ENCODE results near the gene STK39.

The STK39 gene

GRCh38 chr2:168207851-168208250, 39.5 kb downstream of the STK39 start:
- DNase-seq: no peak

GRCh38 chr2:168203762-168204693, 43.4 kb downstream of the STK39 start:
- DNase-seq: no peak

GRCh38 chr2:168201584-168202116, 45.7 kb downstream of the STK39 start:
- no peak for DNase-seq

DNA sequence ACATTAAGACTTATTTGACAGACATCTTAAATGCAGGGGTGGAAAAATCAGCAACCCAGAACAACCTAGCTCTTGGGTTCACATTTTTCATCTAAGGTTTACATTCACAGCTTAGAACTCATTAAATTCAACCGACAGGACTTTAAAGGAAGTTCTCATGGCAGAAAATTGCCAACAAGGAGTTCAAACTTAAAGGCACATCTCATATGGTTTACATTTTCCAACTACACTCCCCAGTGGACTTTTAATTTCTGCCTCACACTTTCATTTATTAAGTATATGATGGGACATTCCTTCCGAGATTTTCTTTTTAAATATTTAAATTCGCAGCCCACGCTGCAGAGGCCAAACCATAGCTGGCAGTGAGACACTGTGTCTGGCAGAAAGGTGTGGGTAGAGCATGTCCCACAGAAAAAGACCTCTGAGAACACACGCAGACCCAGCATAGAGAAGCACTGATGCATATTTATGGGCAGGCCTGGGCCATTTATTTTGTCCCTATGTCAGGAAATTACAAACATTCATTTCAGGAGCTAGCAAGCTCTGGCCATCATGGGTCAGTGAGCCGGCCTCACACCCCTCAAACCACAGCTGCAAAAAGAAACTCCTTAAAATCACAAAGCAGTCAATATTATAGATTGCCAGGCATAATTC, 46.3 kb downstream of the STK39 start:
- no peak for DNase-seq

DNA sequence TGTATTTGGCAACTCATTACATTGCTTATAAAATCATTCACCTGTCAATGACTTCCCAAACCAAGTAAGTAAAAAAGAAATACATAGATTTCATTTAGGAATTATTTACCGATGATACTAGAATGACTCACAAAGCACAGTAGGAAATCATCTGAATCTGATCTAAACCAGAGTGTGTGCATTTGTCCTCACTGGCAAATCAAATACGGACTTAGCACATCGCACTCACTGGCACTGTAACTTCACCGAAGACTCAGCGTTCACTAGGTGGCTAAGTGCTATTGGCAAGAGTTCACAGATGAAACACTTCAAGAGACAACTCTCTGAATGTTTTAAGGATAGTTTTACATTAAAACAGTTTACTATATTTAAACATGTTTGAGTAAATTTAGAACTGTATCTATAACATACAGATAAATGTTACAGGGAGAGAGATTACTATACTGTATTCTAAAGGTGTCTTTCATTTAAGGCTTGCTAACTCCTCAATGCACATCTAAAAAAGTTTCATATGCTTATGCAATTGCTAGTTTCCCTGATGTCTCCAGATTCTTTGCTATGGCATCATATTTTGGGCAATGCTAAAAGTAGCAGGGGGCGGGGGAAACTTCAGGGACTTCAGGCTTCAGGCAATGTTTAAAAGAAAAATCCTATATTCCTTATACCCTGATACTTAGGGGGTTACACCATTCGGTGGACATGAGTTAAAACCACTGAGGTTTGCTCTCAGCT, 48.8 kb downstream of the STK39 start:
- DNase-seq: no peak

- DNase-seq: no peak
Observed at GRCh38 chr2:168196764-168197180, 50.6 kb downstream of the STK39 start.

GRCh38 chr2:168194784-168195522, 52.4 kb downstream of the STK39 start:
- DNase-seq: peak; percentile 24

GRCh38 chr2:168192839-168193616, 54.4 kb downstream of the STK39 start:
- DNase-seq: peak; percentile 73

DNA sequence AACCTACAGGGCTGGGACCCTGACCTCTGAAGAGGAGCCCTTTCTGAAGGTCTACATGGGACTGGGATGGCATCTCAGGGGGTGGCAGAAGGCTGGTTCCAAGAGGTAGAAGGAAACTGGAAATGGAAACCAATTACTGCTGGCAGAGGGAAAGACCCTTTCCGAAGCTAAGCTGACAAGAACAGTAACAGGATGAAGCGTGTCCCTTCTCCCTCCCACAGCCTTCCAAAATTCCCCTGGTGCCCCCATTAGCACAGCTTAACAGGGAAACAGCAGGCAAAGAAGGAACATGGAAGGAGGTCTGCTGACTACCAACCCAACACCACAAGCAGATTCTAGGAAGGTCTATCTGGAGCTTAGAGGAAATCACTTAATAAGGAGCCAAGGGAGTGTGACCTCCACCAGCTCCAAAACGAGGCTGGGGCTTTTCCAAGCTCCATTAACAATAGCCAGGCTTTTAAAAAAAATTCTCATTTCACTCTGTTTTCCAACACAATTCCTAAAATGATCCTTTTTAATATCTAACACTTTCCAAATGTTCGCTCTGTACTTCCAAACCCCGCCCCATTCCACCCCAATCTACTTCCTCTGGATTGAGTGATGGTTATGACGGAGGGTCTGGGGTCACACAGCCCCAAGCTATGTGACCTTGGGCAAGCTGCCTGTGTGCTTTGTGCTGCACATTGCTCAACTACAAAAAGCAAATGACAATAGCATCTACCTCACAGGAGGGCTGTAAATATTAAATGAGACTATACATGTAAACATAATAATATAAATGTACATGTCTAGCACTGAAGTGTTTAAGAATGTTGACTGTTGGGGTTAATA, 55.2 kb downstream of the STK39 start:
- no peak for DNase-seq

GRCh38 chr2:168190590-168191336, 56.6 kb downstream of the STK39 start:
- DNase-seq: no peak

GRCh38 chr2:168189835-168190569, 57.4 kb downstream of the STK39 start:
- no peak for DNase-seq

DNA sequence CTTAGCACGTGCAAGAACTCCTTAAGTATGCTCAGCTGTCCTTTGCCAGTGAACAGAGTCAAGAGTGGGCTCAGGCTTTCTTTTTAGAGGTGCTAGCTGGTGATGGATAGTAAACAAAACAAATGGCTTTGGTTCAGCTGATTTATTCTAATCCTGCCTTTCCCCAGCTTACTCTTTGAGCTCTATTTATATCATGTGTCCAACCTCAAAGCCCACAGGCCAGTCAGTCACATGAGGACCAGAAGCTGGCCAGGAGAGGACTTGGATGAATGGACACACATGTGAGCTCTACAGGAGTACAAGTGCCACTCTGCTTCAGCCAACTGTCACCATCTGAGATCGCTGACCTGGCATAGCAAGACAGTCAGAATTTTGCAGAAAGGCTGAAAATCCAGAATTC, 59.4 kb downstream of the STK39 start:
- no peak for DNase-seq

DNA sequence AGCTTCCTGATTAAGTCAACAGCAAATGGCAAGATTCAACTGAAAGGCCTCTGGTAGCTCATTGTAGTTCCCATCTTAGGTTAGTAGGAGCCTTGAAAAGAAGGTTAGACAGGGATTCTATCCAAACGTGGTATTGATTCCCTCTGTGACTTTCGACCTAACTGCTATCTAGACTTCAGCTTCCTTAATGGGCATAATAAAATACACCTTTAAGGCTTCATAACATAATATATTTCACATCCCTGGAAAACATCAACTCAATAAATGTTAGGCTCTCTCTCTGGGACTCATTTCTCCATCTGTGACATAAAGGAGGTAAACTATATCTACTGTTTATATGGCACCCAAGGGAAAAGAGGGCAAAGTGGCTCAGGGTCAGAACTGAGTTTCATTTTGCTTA, 60.9 kb downstream of the STK39 start:
- DNase-seq: no peak

DNA sequence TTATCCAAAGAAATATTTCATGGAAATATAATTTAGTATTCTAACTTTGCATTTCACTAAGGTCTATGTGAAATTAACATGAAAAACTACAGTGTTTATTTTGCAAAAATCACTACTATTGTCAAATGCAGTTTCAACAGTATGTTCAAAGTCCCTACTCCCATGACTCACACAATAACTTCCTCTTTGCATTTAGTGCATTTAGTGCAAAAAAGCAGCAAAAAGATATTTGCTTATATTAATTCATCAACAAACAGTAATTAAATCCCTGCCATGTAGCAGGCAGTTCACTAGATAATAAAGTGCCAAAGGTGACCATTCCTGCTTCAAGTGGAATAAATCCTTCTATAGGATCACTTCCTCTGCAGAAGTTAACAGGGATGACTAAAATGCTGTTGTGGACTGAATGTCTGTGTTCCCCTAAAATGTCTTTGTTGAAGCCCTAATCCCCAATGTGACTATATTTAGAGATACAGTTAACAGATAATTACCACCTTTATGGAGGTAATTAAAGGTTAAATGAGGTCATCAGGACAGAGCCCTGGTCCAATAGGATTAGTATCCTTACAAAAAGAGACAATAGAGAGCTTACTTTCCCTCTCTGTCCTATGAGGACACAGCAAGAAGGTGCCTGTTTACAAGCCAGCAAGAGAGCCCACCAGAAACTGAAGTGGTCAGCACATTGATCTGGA, 61.7 kb downstream of the STK39 start:
- DNase-seq: peak; percentile 44

DNA sequence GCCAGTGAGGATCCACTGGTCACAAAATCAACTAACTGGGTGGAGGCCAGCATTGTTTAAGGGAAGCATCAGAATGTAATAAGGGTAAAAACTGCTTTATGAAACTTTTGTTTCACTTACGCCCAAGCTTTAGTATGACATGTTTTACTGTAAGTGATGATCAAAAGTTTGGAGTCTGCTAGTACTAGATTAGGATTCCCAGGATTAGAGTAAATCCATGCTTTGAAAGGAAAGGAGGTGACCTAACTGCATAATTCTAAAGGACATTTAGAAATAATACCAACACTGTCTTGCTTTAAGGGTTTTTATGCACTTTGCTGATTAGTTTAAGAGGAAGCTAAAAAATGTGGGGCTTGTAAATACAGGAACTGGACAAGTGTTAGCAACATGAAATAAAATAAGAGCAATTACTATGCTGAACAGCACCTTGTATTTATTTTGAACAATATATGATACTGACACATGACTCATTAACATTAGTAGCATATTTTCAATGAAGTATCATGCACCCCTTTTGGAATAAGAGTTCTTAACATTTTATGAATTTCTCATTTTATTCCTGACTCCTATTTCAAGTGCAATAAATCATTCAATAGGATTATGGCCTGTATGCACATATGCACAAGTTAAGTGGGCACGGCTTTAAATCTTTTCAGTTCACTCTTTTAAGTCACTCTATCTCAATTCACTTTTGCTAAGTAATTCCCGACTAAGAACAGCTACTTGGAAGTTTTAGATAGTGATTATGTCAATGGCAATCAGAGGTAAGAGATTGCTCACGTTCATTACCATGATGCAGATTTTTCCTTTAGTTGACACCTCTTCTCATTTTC, 62.5 kb downstream of the STK39 start:
- peak; percentile 43 for DNase-seq

- DNase-seq: no peak
Observed at GRCh38 chr2:168183308-168183997, 63.9 kb downstream of the STK39 start.
